HG03066 (cell line): ENCODE measurements around the gene KIF19.
"Not testable (repeated sequence)": the region's sequence is repeated elsewhere in the genome, so short reads cannot be mapped to it uniquely, and the experiment has no call there.

Source experiments
- ATAC-seq: cut with Tn5 transposase; IDR thresholded peaks from one replicate; pipeline ENCODE4 v1.9.1; 2021; ENCODE audit warnings: low read depth; ENCODE audit not compliant: unreplicated experiment

The KIF19 gene, protein sequence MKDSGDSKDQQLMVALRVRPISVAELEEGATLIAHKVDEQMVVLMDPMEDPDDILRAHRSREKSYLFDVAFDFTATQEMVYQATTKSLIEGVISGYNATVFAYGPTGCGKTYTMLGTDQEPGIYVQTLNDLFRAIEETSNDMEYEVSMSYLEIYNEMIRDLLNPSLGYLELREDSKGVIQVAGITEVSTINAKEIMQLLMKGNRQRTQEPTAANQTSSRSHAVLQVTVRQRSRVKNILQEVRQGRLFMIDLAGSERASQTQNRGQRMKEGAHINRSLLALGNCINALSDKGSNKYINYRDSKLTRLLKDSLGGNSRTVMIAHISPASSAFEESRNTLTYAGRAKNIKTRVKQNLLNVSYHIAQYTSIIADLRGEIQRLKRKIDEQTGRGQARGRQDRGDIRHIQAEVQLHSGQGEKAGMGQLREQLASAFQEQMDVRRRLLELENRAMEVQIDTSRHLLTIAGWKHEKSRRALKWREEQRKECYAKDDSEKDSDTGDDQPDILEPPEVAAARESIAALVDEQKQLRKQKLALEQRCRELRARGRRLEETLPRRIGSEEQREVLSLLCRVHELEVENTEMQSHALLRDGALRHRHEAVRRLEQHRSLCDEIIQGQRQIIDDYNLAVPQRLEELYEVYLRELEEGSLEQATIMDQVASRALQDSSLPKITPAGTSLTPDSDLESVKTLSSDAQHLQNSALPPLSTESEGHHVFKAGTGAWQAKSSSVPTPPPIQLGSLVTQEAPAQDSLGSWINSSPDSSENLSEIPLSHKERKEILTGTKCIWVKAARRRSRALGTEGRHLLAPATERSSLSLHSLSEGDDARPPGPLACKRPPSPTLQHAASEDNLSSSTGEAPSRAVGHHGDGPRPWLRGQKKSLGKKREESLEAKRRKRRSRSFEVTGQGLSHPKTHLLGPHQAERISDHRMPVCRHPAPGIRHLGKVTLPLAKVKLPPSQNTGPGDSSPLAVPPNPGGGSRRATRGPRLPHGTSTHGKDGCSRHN

DNA sequence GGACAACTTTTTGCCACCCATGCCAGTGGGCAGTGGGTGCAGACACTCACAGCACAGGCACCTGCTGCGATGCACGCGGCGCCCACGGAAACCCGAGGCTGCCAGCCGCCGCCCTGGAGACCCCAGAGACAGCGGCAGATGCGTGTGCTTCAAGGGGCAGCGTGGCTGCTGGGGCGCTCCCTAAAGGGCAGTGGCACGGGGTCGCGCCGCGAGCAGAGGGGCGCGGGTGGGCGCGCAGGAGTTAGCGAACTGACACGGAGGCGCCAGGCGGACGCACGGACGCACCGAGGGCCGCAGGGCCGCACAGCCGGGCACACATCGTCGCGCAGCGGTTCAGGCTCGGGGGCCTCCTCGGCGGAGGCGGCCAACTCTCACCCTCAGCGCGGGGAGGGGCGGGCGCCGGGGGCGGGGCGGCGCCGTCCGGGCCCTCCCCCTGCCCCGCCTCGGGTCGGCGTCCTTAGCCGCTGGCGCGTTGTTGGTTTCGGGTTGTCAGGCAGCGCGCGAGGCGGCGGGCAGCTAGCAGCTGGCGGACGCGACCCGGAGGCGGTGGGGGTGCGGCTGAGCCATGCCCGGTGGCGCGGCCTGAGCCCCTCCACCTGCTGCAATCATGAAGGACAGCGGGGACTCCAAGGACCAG, at the start of gene KIF19:
Gene KIF19, plus strand, starts transcription at position 484 of the 637 bp plus-strand sequence. Its CDS starts 124 bp downstream, at position 608.
- no peak for ATAC-seq

DNA sequence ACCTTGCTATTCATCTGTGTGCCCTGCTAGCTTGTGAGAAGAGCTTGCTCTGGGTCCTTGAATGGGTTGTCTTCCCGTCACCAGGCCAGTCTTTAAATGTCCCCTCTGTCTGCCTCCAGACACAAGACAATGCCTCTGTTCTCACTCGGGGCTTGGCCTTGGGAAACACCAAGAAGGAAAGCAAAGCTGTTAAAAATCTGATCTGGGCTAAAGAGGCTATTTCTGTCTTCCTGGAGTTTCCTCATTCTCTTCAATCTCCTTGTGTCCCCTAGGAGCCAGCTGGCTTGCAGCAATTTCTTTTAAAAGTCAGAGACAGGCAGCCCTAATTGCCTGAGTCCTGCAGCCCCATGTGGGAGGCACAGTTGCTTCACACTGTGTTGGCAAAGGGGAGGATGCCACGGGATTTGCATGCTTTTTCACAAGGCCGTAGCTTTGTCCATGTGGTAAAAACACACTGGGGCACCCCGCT, 49.5 kb upstream of the KIF19 start:
- no peak for ATAC-seq

DNA sequence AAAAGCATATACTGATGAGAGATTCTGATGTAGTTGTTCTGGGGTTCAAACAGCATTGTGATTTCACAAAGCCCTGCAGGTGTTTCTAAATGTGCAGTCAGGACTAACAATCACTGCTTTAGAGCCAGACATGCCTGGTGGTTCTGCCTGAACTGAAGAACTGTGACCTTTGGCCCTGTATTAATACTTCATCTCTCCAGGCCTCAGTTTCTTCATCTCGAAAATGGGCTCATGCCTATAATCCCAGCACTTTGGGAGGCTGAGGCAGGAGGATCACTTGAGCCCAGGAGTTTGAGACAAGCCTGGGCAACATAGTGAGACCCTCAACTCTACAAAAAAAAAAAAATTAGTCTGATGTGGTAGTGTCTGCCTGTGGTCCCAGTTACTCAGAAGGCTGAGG, 48.1 kb upstream of the KIF19 start:
- ATAC-seq: no peak

DNA sequence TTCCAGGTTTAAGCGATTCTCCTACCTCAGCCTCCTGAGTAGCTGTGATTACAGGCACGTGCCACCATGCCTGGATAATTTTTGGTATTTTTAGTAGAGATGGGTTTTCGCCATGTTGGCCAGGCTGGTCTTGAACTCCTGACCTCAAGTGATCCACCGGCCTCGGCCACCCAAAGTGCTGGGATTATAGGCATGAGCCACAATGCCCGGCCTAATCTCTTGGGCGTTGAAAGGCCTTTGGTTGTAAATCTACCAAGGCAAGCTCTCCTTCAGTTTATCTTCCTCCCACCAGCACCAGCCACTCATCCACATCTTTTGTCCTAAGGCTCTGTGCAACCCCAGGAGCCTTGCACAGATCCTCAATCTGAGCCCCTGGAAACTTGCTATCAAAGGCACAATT, 46.4 kb upstream of the KIF19 start:
- not testable (repeated sequence) for ATAC-seq

DNA sequence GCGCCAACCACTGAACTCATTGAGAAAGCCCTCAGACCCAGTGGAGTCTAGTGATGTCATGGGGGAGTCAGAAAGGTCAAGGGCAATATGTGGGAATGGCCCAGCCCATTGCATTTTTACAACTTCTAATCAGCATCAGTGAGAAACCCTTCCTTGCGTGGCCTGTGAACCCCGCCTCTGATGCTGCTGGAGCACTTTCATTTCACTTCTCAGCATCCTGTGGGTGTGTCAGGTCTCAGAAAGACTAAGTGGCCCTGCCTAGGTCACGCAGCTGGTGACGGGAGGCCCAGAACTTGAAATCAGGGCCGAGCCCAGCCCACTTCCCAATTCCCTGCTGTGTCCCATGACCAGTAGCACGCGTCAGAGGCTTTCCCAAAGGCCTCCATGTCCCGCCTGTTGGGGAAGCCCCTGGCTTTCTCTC, 45.9 kb upstream of the KIF19 start:
- ATAC-seq: no peak

DNA sequence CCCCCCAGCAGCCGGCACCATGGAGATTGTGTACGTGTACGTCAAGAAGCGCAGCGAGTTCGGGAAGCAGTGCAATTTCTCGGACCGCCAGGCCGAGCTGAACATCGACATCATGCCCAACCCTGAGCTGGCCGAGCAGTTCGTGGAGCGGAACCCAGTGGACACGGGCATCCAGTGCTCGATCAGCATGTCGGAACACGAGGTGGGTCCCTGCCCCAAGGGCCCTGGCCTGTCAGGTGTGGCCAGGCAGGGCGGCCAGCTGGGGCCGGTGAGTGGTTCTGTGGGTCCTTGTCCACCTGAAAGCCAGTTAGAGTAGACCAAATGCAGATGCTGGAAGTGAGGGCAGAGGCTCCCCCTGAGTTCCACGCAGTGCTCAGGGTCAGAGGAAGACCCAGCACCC, 44.2 kb upstream of the KIF19 start:
- no peak for ATAC-seq

DNA sequence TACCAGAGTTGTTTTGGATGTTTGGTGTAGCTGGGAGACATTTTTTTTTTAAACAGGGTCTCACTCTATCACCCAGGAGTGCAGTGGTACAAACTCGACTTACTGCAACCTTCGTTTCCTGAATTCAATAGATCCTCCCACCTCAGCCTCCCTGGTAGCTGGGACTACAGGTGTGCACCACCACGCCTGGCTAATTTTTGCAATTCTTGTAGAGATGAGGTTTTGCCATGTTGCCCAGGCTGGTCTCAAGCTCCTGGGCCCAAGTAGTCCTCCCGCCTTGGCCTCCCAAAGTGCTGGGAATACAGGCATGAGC, 43.8 kb upstream of the KIF19 start:
- not testable (repeated sequence) for ATAC-seq

DNA sequence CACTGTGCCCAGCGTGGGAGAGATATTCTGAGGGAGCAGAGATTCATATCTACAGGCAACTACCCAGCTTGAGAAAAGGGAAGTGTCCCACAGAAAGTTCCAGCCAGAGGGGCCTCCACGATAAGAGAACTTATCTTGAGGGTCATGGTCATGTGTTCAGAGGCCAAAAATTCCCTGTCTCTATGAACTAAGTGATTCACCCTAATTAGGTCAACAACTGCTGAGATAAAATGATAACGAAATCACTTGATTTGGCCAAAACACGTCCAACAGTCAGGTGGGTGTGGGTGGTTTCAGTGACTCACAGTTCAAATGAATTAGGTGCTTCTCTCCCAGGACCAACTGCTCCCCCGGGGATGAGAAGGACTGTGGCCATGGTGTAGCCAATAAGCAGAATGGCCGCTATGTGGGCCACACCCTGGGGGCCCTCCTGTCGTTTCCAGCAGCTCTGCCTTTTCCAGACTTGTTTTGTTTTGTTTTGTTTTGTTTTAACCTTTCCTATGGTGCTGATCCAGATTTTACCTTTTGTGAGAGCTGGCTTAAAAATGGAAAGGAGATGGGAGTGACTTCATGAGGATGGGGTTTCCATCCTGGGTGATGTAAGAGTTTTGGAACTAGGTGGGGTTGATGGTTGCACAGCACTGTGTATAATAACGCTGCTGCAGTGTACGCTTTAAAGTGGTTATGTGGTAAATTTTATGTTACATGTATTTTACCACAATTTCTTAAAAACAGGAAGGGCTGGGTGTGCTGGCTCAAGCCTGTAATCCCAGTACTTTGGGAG, 43.2 kb upstream of the KIF19 start:
- no peak for ATAC-seq

DNA sequence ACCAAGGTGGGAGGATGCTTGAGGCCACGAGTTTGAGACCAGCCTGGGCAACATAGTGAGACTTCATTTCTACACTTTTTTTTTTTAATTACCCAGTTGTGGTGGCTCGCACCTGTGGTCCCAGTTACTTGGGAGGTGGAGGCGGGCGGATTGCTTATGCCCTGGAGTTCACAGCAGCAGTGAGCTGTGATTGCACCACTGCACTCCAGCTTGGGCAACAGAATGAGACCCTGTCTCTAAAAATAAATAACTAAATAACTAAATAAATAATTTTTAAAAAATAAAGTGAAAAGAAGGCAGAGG, 42.7 kb upstream of the KIF19 start:
- no peak for ATAC-seq

DNA sequence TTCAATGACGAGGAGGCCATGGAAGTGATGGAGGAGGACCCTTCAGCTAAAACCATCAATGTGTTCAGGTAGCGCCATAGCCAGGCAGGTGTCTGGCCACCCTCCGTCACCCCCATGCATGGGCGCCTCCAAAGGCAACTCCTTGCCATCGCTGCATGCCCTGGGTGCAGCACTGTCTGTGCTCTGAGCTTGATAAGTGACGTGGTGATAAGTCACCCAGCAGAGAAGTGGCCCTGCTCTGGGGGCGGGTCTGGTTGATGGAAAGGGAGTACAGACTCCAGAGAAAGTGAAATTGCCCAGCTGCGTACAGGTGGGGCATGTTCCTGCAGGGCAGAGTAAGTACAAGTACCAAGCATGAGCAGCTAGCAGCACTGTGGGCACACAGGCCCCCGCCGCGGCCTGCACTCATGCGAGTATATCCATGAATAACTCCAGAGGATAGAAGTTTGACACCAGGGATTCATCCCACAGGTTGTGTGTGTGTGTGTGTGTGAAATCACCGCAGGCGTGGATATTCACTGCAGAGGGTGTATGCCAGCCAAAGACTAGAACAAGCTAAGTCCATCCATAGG, 38.9 kb upstream of the KIF19 start:
- no peak for ATAC-seq

DNA sequence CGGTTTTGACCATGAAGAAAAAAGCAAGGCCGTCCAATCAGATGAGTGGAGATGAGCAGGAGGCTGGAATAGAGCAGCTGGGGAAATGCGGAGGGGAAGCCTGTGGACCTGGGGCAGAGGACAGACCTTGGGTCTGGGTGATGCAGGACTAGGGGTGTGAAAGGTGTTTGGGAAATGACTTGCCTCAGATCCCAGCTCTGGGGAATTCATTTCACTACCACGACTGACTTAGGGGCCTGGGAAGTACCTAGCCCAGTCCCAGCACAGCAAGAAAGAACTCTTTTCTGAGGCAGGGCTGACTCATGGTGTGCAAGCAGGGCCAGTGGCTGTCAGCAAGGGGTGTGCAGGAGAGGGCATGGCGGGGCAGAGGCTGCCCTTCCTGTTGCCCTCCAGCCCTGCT, 37.2 kb upstream of the KIF19 start:
- ATAC-seq: no peak

DNA sequence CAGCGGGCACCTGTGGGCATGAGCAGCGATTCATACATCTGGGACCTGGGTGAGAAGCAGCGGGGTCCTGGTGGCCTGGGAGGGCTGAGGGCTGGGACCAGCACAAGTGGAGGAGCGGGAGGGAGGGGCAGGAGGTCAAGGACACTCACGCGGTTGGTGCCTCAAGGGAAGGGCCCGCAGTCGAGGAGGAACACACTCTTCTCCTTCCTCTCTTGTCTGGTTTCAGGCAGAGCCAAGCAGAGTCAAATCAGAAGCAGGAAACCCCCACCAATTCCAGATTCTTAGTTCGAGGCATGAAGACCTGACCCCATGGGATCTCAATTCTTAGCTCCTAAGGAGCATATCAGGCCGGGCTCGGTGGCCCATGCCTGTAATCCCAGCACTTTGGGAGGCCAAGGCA, 36.3 kb upstream of the KIF19 start:
- no peak for ATAC-seq

DNA sequence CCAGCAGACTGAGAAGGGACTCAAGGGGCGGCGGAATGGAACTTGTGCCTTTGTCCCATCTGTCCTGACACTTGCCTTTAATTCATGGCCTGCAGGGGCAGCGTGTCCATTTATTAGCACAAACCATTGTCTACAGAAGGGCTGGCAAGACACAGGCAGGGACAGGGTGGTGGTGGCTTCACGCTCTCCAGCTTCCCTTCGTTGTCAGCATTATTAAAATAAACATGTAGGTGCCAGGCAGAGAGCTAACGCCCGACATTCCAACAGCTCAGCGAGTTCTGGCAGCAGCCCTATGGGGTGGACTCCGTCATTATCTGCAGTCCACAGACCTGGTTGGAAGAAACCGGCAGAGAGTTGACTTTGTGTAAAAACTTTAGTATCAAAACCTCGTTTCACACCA, 35.7 kb upstream of the KIF19 start:
- no peak for ATAC-seq

DNA sequence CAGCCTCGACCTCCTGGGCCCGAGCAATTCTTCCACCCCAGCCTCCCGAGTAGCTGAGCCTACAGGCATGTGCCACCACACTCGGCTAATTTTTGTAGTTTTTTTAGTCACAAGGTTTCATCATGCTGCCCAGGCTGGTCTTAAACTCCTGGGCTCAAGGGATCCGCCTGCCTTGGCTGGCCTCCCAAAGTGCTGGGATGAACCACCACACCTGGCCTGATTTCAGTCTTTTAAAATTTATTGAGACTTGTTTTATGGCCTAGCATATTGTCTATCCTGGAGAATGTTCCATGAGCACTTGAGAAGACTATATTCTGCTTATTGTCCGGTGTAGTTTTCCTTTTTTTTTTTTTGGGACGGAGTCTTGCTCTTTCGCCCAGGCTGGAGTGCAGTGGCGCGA, 33.5 kb upstream of the KIF19 start:
- ATAC-seq: no peak

DNA sequence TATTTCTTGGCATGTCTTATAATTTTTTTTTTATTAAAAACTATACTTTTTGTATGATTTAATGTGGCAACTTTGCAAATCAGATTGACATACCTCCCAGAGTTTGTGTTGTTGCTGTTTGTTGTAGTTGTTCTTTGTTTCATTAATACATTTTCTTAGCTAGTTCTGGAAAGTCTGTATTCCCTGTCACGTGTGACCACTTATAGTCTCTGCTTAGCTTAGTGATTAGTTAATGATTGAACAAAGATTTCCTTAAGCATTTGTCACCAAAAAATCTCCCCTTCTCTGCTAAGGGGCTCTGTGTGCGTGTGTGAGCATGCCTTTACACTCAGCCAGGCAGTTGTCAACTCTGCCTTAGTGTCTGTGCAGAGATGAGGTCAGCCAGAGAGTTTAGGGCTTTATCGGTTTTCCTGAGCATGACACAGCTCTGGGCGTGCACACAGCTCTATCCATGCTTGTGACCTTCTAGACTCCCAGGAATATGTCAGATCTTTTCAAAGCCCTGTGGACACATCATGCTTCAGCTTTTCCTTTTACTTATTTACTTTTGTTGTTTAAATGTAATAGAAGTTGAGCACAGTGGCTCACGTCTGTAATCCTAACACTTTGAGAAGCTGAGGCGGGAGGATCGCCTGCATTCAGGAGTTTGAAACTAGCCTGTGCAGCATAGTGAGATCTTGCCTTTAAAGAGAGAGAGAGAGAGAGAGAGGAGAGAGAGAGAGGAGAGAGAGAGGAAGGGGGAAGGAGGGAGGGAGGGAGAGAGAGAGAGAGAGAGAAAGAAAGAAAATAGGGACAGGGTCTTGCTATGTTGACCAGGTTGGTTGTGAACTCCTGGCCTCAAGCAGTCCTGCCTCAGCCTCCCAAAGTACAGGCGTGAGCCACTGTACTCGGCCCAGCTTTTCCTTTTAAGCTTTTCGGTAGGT, 30.1 kb upstream of the KIF19 start:
- ATAC-seq: no peak

DNA sequence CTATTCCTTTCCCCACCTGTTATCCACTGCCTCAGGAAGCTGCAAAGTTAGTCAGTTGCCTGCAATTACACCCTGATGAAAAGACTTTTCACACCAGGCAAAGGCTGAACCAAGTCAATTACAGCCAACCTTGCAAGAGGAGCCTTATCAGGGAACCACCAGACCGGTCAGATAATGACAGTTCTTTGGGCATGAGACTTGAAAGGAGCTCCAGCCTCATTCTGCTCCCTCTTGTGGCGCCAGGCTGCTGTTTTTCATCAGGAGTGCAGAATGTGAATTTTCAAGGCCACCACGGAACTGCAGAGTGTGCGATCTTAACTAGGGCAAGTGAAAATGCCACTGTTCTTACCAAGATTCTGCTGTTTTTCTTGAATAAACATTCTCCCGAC, 29.5 kb upstream of the KIF19 start:
- ATAC-seq: no peak

DNA sequence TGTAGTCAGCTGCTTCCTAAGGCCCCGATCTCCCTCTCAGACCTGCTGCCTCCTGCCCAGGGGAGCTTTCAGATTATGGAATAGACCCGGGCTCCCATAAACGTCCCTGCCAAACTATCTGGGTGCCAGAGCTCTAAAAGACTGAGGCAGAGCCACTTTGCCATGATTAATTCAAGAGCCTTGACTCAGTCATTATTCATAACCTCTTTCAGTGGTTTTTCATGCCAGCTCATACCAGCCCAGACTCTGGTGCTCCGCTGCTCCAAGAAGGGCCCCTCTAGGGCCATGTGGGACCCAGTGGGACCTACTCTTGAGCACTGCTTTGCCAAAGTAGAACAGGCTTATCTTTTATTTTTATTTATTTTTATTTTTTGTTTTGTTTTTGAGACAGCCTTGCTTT, 28.1 kb upstream of the KIF19 start:
- ATAC-seq: no peak

DNA sequence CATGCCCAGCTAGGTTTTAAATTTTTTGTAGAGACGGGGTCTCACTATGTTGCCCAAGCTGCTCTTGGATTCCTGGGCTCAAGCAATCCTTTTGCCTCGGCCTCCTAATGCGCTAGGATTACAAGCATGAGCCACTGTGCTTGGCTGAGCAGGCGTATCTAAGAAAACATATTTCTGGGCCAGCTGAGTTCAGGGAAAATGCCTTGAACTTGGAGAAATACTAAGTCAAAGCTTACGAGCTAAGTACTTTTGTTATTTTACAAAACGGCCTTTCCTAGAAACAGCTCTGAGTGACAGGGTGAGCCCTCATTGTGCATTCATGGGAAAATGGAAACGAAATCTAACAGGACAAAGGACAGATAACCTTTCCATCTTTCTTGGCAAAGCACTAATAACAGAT, 27.2 kb upstream of the KIF19 start:
- ATAC-seq: no peak
